HG03108 (cell line): ENCODE data around the gene NVL.

Source experiments
- ATAC-seq: cut with Tn5 transposase; IDR thresholded peaks from one replicate; pipeline ENCODE4 v1.9.1; 2021; ENCODE audit warnings: moderate library complexity; ENCODE audit not compliant: unreplicated experiment

Gene NVL

GRCh38 chr1:224287714-224288113, 42.3 kb downstream of the NVL start:
- ATAC-seq = no peak

DNA sequence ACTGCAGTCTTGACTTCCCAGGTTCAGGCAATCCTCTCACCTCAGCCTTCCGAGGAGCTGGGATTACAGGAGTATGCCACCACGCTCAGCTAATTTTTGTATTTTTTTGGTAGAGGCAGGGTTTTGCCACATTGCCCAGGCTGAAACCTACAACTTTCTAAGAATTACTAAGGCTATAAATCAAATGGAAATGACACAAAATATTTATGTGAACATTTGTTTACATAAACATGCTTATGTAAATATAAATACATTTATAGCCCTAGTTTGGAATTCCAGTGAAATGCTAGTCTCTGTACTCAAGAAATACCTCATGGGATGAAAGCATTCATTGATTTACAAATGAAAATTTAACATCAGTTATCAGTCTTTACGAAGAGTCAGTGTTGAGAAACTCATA, 47.8 kb downstream of the NVL start:
- no peak for ATAC-seq

DNA sequence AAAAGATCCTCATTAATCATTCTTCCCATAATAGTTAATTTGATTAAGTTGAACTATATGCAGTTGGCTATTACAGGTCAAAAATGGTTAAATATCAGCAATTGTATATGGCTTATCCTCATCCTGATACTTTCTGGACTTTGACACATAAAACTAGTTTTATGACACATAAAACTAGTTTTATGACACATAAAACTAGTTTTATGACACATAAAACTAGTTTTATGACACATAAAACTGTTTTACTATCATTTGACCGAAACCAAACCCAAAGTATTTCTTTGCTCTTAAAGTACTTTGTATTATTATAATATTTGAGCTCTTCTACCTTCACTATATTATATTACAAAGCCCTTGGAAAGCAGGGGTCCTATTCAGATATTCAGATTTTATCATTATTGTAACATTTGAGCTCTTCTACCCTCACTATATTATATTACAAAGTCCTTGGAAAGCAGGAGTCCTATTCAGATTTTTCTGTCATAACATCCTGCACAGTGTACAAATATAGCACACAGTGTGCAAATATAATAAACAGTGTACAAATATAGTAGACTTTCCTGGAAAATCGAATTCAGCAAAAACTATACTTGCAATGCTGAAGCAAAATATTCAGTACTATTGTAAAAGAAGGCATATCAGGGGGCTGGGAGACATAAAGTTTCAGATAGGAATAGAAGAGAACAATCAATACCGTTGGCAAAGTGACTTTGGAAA, 53.0 kb downstream of the NVL start:
- ATAC-seq = no peak

GRCh38 chr1:224274970-224275626, 54.9 kb downstream of the NVL start:
- ATAC-seq = no peak

- ATAC-seq = no peak
Observed at GRCh38 chr1:224273641-224274040, 56.3 kb downstream of the NVL start.

DNA sequence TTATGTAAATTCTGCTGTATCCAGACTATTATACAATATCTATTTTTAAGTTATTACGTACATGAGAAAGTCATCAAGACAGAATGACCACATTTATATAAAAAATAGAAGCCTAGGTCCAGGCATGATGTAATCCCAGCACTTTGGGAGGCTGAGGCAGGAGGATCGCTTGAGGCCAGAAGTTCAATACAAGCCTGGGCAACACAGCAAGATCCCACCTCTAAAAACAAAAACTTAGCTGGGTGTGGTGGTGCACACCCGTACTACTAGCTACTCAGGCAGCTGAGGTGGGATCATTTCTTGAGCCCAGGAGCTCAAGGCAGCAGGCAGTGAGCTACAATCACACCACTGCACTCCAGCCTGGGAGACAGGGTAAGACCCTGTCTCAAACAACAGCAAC, 58.9 kb downstream of the NVL start:
- ATAC-seq = no peak

GRCh38 chr1:224267925-224268324, 62.0 kb downstream of the NVL start:
- no peak for ATAC-seq

DNA sequence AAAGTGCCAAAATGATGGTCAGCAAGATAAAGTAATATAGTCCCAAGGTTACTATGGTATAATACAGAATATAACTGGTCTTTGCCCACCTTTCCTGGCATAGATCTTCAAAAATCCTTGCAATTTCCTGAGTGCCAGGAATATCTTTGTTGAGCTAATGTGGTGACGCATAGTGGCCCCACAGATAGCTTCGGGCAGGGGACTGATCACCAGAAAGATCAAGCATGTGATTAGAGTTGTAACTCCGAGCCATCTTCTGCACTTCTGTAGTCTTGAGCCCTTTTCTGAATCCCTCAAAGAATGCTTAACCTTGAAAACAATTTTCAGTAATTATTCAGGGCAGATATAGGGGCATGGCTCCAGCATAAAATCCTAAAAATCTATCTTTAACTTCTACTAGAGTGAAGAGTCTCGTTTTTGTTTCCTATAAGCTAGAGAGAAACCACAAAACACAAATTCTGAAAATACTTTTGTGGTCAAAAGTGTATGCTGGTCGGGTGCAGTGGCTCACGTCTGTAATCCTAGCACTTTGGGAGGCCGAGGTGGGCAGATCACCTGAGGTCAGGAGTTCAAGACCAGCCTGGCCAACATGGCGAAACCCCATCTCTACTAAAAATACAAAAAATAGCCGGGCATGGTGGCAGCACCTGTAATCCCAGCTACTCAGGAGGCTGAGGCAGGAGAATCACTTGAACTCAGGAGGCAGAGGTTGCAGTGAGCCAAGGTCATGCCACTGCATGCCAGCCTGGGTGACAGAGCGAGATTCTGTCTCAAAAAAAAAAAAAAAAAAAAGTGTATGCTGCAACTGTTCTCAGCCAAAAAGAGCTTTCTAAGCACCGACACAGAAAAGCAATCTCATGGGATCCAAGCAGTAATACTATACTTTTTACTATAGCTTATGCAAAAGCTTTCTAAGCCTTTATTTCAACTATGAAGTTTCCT, 62.8 kb downstream of the NVL start:
- ATAC-seq = no peak

DNA sequence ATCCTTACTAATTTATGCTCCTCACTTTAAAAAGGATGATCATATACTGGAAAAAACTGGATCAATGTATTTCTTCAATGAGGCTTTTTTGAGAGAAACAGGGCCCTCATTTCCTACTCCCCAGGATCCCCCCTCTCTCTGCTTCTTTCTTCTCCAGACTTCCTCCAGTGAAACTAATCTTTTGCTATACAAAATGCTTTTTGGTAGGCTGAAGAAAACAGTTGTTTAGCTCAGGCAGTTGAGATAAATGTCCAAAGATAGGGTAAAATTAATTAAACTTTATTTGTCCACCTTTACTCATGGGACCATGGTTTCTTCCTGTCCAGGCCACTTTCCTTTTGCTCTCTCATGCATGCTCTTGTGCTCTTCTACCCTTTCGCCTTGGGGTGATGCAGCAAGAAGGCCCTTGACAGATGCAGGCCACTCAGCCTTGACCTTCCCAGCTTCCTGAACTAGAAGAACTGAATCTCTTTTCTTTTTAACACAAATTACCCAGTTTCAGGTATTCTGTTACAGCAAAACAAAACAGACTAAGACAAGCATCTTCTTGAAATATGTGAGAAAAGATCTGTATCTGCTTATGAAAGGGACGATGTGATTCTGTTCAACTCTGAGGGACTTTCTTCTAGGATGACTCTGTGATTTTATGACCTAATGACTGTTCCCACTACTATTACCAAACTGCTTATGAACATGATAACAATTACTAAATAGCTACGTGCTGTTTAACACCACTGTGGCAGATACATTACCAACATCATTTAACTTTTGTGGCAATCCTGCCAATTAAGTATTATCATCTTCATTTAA, 63.7 kb downstream of the NVL start:
- ATAC-seq = peak; percentile 90

DNA sequence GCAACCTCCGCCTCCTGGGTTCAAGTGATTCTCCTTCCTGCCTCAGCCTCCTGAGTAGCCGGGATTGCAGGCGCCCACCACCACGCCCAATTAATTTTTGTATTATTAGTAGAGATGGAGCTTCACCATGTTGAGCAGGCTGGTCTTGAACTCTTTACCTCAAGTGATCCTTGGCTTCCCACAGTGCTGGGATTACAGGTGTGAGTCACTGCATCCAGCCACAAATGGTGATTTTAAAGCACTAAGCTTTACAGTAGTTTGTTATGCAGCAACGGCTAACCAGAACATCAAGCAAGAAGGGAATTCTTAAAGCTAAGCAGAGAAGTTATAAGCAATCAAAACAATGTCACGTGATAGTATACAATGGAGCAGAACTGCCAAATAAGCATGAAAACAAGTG, 65.7 kb downstream of the NVL start:
- ATAC-seq = no peak

GRCh38 chr1:224262373-224263054, 67.5 kb downstream of the NVL start:
- ATAC-seq = no peak

GRCh38 chr1:224259986-224260385, 70.0 kb downstream of the NVL start:
- ATAC-seq = no peak

DNA sequence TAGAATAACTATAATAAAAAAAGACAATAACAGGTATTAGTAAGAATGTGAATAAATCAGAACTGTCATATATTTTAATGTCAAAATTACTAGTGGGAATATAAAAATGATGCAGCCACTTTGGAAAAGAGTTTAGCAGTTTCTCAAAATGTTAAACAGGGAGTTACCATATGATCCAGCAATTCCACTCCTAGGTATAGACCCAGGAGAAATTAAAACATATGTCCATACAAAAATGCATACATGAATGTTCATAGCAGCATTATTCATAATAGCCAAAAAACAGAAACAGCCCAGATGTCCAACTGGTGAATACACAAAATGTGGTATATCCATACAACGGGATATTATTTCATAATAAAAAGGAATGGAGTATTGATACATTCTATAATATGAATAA, 71.6 kb downstream of the NVL start:
- ATAC-seq = no peak

DNA sequence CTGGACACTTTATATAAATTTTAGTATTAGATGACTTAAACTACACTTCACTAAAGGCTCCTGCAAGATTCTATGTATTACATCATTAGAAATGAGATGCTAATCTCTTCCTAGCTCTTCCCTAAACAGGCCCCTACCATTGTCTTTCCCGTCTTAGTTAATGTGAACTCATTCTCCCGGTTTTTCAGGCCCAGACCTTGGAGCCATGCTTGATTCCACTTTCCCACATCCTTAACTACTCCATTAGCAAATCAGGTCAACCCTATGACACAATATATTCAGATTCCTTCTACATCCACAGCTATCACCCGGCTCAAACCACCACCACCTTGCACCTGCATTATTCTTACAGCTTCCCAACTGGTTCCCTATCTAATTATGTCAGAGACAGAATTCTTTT, 73.3 kb downstream of the NVL start:
- ATAC-seq = no peak

DNA sequence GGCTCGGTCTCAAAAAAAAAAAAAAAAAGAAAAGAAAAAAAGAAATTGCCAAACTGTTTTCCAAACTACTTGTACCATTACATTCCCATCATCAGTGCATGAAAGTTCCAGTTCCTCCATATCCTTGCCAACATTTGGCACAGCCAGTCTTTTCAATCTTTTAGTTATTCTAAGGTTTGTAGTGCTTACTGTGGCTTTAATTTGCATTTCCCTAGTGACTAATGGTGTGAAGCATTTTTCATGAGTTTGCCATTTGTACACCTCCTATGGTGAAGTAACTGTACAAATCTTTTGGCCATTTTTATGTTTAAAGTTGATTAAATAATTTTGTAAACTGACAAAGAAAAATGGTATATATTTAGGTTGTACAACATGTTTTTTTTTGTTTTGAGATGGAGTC, 76.3 kb downstream of the NVL start:
- no peak for ATAC-seq

- no peak for ATAC-seq
Observed at GRCh38 chr1:224252479-224252878, 77.5 kb downstream of the NVL start.

- no peak for ATAC-seq
Observed at GRCh38 chr1:224251741-224252146, 78.2 kb downstream of the NVL start.

- peak; percentile 81 for ATAC-seq
Observed at GRCh38 chr1:224245188-224245587, 84.8 kb downstream of the NVL start.

GRCh38 chr1:224238756-224239155, 91.2 kb downstream of the NVL start:
- ATAC-seq = no peak

DNA sequence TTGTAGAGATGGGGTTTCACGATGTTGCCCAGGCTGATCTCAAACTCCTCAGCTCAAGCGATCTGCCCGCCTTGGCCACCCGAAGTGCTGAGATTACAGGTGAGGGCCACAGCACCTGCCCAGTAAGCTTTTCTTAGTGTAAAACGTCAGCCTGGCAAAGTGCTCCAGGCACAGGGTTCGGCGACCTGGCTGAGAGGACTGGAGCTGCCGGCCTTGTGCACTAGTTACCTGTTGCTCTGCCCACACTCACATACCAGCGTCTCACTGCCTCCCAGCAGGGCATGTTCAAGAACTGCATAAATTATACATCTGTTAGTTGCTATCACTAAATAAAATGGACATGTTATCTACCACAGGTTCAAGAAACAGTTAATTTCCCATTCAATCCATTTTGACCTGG, 91.8 kb downstream of the NVL start:
- ATAC-seq = no peak
